ENCODE data around the gene APBA1. TPM values are rescaled to one million over a fixed set of nuclear protein-coding genes. Genes with fewer than 3 reads are reported as not detected.

The APBA1 gene
- polyA plus RNA-seq, 1 of the 3 experiments (the other 2 are of a cell fraction), result 3.1 TPM

DNA sequence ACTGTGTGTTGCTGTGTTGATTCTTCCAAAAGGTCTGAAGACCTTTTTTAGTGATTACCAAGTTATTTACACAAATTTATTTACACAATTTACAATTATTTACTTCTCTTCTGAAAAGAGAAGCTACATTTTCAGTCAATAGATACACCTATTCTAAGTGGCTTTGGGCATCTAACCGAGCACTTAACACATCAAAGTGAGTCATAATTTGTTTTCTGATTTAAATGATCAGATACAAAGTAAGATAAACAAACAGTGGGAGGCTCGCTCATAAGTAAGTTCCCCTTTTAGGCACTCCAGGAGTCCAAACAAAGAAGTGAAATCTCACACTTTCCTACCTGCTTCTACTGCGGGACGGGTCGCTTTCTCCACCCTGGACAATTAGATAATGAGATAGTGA is 90.2 kb downstream of the APBA1 start:
- no peak for TF ChIP-seq PBX3 (IDR thresholded peaks at IDR 0.05)
- Histone ChIP-seq H4K20me1 (ENCODE audit: insufficient read depth) (no peaks in the 10 kb centered on the region), H3K4me2 (no peak overlapping the region), H3K4me1 (ENCODE audit: control insufficient read depth in 1 of 2, insufficient read depth in 2 of 2, low read depth in 1 of 2, low read length in 1 of 2) (peaks cover 3 to 22% of the 10 kb centered on the region in 2 experiments; a peak in 3 of 4 replicates), H3K79me2 (ENCODE audit: insufficient read depth) (no peaks in the 10 kb centered on the region), H3K9me2 (no peaks in the 10 kb centered on the region), H3K27me3 (ENCODE audit: insufficient read depth) (no peaks in the 10 kb centered on the region), H3K27ac (ENCODE audit: low read depth in 2 of 2, low read length in 1 of 2) (no peak overlapping the region), H3K9me3 (no peaks in the 10 kb centered on the region), H3K4me3 (ENCODE audit: low read depth in 2 of 2, low read length in 1 of 2) (no peak overlapping the region), H2AFZ (ENCODE audit: low read depth) (no peak overlapping the region), H3K36me3 (replicated peaks in 1 of 2; ENCODE audit: control insufficient read depth in 1 of 2, insufficient read depth in 2 of 2, low read length in 1 of 2) (no peaks in the 10 kb centered on the region), H3F3A (replicated peaks; ENCODE audit: insufficient read depth) (no peaks in the 10 kb centered on the region), H3K9ac (no peak overlapping the region)
- POLR2A ChIA-PET, result no interaction called here
- WGBS (ENCODE audit: low lambda C conversion rate), result 87% methylated on average over 5 of the region's 5 CpGs
- no peak for DNase-seq
- CTCF ChIA-PET, result interaction anchor here (1.5 kb wide), 1 partner anchor 9 kb away, joined by 4 read pairs; no protein-coding TSS in a partner anchor

GRCh38 chr9:69580582-69581214 is 91.5 kb downstream of the APBA1 start:
- Histone ChIP-seq H3K27ac (ENCODE audit: low read depth in 2 of 2, low read length in 1 of 2) (peak overlapping the region in 1 of 2 experiments; percentile 20; a peak in 1 of 4 replicates), H3K27me3 (ENCODE audit: insufficient read depth) (no peaks in the 10 kb centered on the region), H2AFZ (ENCODE audit: low read depth) (no peak overlapping the region), H3K4me3 (ENCODE audit: low read depth in 2 of 2, low read length in 1 of 2) (no peak overlapping the region), H3K4me1 (ENCODE audit: control insufficient read depth in 1 of 2, insufficient read depth in 2 of 2, low read depth in 1 of 2, low read length in 1 of 2) (peaks cover 3 to 22% of the 10 kb centered on the region in 2 experiments; a peak in 3 of 4 replicates), H3K4me2 (no peak overlapping the region), H3K9me3 (no peaks in the 10 kb centered on the region), H3F3A (replicated peaks; ENCODE audit: insufficient read depth) (no peaks in the 10 kb centered on the region), H3K9me2 (no peaks in the 10 kb centered on the region), H3K9ac (no peak overlapping the region), H4K20me1 (ENCODE audit: insufficient read depth) (no peaks in the 10 kb centered on the region), H3K36me3 (replicated peaks in 1 of 2; ENCODE audit: control insufficient read depth in 1 of 2, insufficient read depth in 2 of 2, low read length in 1 of 2) (no peaks in the 10 kb centered on the region), H3K79me2 (ENCODE audit: insufficient read depth) (0 out of 2 replicates have a peak, but pooled peaks cover 4% of the 10 kb centered on the region)
- 75% methylated on average over 5 of the region's 5 CpGs for WGBS (ENCODE audit: low lambda C conversion rate)
- CTCF ChIA-PET, result interaction anchor here (0.9 to 1.6 kb wide), 5 partner anchors 12 to 158 kb away, joined by 3 to 4 read pairs (median 4); no protein-coding TSS in a partner anchor
- no peak for TF ChIP-seq TCF12 (IDR thresholded peaks at IDR 0.05)
- TF ChIP-seq NFIC (IDR thresholded peaks at IDR 0.05; ENCODE audit: borderline replicate concordance), result no peak
- TF ChIP-seq RAD21 (IDR thresholded peaks at IDR 0.05; ENCODE audit: low read length), result no peak
- no peak for TF ChIP-seq USF1 (IDR thresholded peaks at IDR 0.05; ENCODE audit: borderline replicate concordance, low read depth)
- no peak for TF ChIP-seq MXI1 (IDR thresholded peaks at IDR 0.05; ENCODE audit: low read depth, low read length)
- TF ChIP-seq RCOR1 (IDR thresholded peaks at IDR 0.05; ENCODE audit: low read length), result no peak
- no peak for TF ChIP-seq YY1 (IDR thresholded peaks at IDR 0.05; ENCODE audit: low read depth)
- TF ChIP-seq, protein P1, sequence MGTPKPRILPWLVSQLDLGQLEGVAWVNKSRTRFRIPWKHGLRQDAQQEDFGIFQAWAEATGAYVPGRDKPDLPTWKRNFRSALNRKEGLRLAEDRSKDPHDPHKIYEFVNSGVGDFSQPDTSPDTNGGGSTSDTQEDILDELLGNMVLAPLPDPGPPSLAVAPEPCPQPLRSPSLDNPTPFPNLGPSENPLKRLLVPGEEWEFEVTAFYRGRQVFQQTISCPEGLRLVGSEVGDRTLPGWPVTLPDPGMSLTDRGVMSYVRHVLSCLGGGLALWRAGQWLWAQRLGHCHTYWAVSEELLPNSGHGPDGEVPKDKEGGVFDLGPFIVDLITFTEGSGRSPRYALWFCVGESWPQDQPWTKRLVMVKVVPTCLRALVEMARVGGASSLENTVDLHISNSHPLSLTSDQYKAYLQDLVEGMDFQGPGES (IDR thresholded peaks at IDR 0.05; ENCODE audit: low read depth, low read length), result no peak
- no peak for TF ChIP-seq NRF1 (IDR thresholded peaks at IDR 0.05; ENCODE audit: low read depth, low read length)
- TF ChIP-seq TAF1 (IDR thresholded peaks at IDR 0.05; ENCODE audit: borderline replicate concordance, low read depth, low read length), result no peak
- TF ChIP-seq EP300 (IDR thresholded peaks at IDR 0.05; ENCODE audit: borderline replicate concordance in 1 of 2, low read depth in 1 of 2, low read length in 1 of 2), result no peak
- TF ChIP-seq, protein P2, sequence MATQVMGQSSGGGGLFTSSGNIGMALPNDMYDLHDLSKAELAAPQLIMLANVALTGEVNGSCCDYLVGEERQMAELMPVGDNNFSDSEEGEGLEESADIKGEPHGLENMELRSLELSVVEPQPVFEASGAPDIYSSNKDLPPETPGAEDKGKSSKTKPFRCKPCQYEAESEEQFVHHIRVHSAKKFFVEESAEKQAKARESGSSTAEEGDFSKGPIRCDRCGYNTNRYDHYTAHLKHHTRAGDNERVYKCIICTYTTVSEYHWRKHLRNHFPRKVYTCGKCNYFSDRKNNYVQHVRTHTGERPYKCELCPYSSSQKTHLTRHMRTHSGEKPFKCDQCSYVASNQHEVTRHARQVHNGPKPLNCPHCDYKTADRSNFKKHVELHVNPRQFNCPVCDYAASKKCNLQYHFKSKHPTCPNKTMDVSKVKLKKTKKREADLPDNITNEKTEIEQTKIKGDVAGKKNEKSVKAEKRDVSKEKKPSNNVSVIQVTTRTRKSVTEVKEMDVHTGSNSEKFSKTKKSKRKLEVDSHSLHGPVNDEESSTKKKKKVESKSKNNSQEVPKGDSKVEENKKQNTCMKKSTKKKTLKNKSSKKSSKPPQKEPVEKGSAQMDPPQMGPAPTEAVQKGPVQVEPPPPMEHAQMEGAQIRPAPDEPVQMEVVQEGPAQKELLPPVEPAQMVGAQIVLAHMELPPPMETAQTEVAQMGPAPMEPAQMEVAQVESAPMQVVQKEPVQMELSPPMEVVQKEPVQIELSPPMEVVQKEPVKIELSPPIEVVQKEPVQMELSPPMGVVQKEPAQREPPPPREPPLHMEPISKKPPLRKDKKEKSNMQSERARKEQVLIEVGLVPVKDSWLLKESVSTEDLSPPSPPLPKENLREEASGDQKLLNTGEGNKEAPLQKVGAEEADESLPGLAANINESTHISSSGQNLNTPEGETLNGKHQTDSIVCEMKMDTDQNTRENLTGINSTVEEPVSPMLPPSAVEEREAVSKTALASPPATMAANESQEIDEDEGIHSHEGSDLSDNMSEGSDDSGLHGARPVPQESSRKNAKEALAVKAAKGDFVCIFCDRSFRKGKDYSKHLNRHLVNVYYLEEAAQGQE (IDR thresholded peaks at IDR 0.05; ENCODE audit: low read depth, low read length), result no peak
- TF ChIP-seq EZH2phosphoT487 (IDR thresholded peaks at IDR 0.05; ENCODE audit: borderline replicate concordance, low read depth), result no peak
- no peak for TF ChIP-seq TEAD4 (IDR thresholded peaks at IDR 0.05; ENCODE audit: borderline replicate concordance, insufficient read depth)
- TF ChIP-seq, protein P3, sequence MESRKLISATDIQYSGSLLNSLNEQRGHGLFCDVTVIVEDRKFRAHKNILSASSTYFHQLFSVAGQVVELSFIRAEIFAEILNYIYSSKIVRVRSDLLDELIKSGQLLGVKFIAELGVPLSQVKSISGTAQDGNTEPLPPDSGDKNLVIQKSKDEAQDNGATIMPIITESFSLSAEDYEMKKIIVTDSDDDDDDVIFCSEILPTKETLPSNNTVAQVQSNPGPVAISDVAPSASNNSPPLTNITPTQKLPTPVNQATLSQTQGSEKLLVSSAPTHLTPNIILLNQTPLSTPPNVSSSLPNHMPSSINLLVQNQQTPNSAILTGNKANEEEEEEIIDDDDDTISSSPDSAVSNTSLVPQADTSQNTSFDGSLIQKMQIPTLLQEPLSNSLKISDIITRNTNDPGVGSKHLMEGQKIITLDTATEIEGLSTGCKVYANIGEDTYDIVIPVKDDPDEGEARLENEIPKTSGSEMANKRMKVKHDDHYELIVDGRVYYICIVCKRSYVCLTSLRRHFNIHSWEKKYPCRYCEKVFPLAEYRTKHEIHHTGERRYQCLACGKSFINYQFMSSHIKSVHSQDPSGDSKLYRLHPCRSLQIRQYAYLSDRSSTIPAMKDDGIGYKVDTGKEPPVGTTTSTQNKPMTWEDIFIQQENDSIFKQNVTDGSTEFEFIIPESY (IDR thresholded peaks at IDR 0.05; ENCODE audit: borderline replicate concordance, low read depth), result no peak
- TF ChIP-seq FOSL2 (IDR thresholded peaks at IDR 0.05; ENCODE audit: borderline replicate concordance, low read depth), result no peak
- POLR2A ChIA-PET, result no interaction called here
- no peak for DNase-seq
